ENCODE measurements around the gene PNMA6E. TPM values are rescaled to one million over a fixed set of nuclear protein-coding genes. Genes with fewer than 3 reads are reported as not detected.

The PNMA6E gene
- total and polyA plus RNA-seq, 4 experiments from 2014 or later = not detected

DNA sequence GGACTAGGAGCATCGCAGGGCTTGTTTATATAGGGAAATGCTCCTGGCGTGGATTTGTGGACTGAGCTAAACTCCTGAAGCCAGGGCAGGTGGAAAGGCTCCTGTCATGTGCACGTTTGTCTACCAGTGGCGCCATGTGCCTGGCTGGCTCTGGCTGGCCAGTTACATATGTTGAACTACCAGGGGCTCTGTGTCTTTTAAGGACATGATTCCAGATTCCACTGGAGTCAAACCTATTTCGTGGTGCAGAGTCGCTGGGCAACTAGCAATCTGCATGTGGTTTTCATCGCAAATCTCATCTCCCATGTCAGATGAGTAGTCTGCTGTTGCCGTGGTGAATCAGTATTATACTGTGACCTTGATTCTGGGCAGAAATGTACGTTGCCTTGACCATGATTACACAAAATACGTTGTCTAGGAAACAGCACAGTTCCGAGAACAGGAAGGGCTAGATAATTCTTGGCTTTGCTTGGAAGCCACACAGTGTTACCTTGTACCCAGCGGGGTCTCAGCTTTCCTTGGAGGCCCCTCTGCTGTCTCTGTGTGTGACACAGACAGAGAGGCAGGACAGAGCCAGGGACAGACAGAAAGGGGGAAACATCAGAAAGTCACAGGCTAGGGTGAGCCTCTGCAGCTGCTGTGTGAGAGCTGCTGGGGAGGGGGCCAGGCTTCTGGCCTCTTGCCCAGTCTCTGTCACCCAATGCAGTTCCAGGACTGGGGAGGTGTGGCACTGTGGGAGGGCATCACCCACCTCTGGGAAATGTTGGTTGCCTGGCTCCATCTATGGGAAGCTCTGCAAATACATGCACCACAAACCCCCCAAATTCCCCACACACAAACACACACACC, 19.2 kb downstream of the PNMA6E start:
- intact Hi-C loops (cut with micrococcal nuclease) = no loop called here
- Histone ChIP-seq H3K27me3 (ENCODE audit: insufficient read depth, low read length) (no peaks in the 10 kb centered on the region), H3K4me3 (ENCODE audit: low read length in 2 of 2) (no peak overlapping the region), H3K9me3 (ENCODE audit: control insufficient read depth in 1 of 2, low read length in 2 of 2) (no peaks in the 10 kb centered on the region), H3K27ac (ENCODE audit: low read depth, low read length) (no peak overlapping the region), H3K36me3 (ENCODE audit: insufficient read depth, low read length) (no peaks in the 10 kb centered on the region), H3K4me1 (ENCODE audit: insufficient read depth, low read length) (no peaks in the 10 kb centered on the region)
- Mint-ChIP-seq H3K27ac (no peak overlapping the region), H3K4me1 (peaks cover 0 to 2% (median 0%) of the 10 kb centered on the region in 4 donors), H3K27me3 (no peaks in the 10 kb centered on the region), H3K36me3 (no peaks in the 10 kb centered on the region), H3K9me3 (no peaks in the 10 kb centered on the region), H3K4me3 (no peak overlapping the region)
- ChIA-PET POLR2A (ENCODE audit: partially characterized antibody) (no interaction called here), CTCF (ENCODE audit: partially characterized antibody) (no interaction called here)
- DNase-seq = peak in 3 of 5 donors; percentile 16 to 28 (median 19)

DNA sequence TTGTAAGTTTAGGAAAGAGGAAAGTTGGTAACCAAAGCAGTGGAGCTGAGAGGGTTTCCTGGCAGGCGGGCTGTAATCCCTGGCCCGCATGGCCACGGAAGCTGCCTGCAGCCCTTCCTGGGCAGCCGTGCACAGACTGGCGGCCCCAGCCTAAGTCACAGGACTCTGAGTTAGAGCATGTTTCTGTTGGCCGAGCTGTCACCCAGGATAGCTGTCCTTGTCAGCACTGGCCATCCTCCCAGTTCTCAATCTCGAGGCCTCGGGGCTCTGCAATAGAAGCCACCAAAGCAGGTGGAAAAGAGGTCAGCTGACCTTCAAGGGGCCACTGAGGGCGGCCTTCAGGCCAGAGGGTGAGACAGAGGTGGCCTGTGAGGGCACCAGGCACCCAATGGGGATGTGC, 20.5 kb downstream of the PNMA6E start:
- Mint-ChIP-seq H3K27me3 (peaks cover 0 to 2% of the 10 kb centered on the region in 2 donors), H3K36me3 (no peaks in the 10 kb centered on the region), H3K27ac (no peak overlapping the region), H3K4me3 (no peak overlapping the region), H3K9me3 (no peaks in the 10 kb centered on the region), H3K4me1 (no peaks in the 10 kb centered on the region)
- Histone ChIP-seq H3K4me3 (ENCODE audit: low read length in 2 of 2) (no peak overlapping the region), H3K27ac (ENCODE audit: low read depth, low read length) (no peak overlapping the region), H3K9me3 (ENCODE audit: control insufficient read depth in 1 of 2, low read length in 2 of 2) (no peaks in the 10 kb centered on the region), H3K36me3 (ENCODE audit: insufficient read depth, low read length) (no peaks in the 10 kb centered on the region), H3K27me3 (ENCODE audit: insufficient read depth, low read length) (no peaks in the 10 kb centered on the region), H3K4me1 (ENCODE audit: insufficient read depth, low read length) (no peaks in the 10 kb centered on the region)
- CTCF ChIA-PET (ENCODE audit: partially characterized antibody) = interaction anchor here (1.3 kb wide), 1 partner anchor 349 kb away, joined by 4 read pairs; no protein-coding TSS in a partner anchor
- POLR2A ChIA-PET (ENCODE audit: partially characterized antibody) = no interaction called here
- no peak for DNase-seq
- intact Hi-C loops (cut with micrococcal nuclease) = no loop called here

- no peaks in the 10 kb centered on the region for H3K36me3 Mint-ChIP-seq
- ChIA-PET CTCF (ENCODE audit: partially characterized antibody) (interaction anchor here (1.3 kb wide), 1 partner anchor 348 kb away, joined by 4 read pairs; no protein-coding TSS in a partner anchor), POLR2A (ENCODE audit: partially characterized antibody) (no interaction called here)
- no peak for DNase-seq
- no peaks in the 10 kb centered on the region for H3K9me3 Mint-ChIP-seq
- Histone ChIP-seq H3K4me3 (ENCODE audit: low read length in 2 of 2) (no peak overlapping the region), H3K27ac (ENCODE audit: low read depth, low read length) (no peak overlapping the region), H3K4me1 (ENCODE audit: insufficient read depth, low read length) (no peaks in the 10 kb centered on the region), H3K36me3 (ENCODE audit: insufficient read depth, low read length) (no peaks in the 10 kb centered on the region), H3K27me3 (ENCODE audit: insufficient read depth, low read length) (no peaks in the 10 kb centered on the region), H3K9me3 (ENCODE audit: control insufficient read depth in 1 of 2, low read length in 2 of 2) (no peaks in the 10 kb centered on the region)
- H3K27me3 Mint-ChIP-seq = peaks cover 0 to 2% of the 10 kb centered on the region in 2 donors
- no peaks in the 10 kb centered on the region for H3K4me1 Mint-ChIP-seq
- intact Hi-C loops (cut with micrococcal nuclease) = no loop called here
- no peak overlapping the region for H3K4me3 Mint-ChIP-seq
- H3K27ac Mint-ChIP-seq = no peak overlapping the region
Measured at GRCh38 chrX:153379971-153380581, 21.1 kb downstream of the PNMA6E start.

- CTCF ChIA-PET (ENCODE audit: partially characterized antibody) = interaction anchor here (1.3 kb wide), 1 partner anchor 348 kb away, joined by 4 read pairs; no protein-coding TSS in a partner anchor
Measured at GRCh38 chrX:153379508-153379907, 21.6 kb downstream of the PNMA6E start.

GRCh38 chrX:153378607-153379006, 22.5 kb downstream of the PNMA6E start:
- intact Hi-C loops (cut with micrococcal nuclease) = no loop called here
- no peaks in the 10 kb centered on the region for H3K36me3 ChIP-seq (ENCODE audit: insufficient read depth, low read length)
- ChIA-PET CTCF (ENCODE audit: partially characterized antibody) (no interaction called here), POLR2A (ENCODE audit: partially characterized antibody) (no interaction called here)
- DNase-seq = no peak
- H3K27me3 ChIP-seq (ENCODE audit: insufficient read depth, low read length) = no peaks in the 10 kb centered on the region
- no peak overlapping the region for H3K27ac Mint-ChIP-seq
- H3K9me3 ChIP-seq (ENCODE audit: control insufficient read depth in 1 of 2, low read length in 2 of 2) = no peaks in the 10 kb centered on the region
- peaks cover 0 to 4% of the 10 kb centered on the region in 2 donors for H3K27me3 Mint-ChIP-seq
- no peaks in the 10 kb centered on the region for H3K4me1 ChIP-seq (ENCODE audit: insufficient read depth, low read length)
- no peak overlapping the region for H3K4me3 ChIP-seq (ENCODE audit: low read length in 2 of 2)
- H3K27ac ChIP-seq (ENCODE audit: low read depth, low read length) = no peak overlapping the region
- H3K4me1 Mint-ChIP-seq = no peaks in the 10 kb centered on the region
- no peaks in the 10 kb centered on the region for H3K9me3 Mint-ChIP-seq
- H3K4me3 Mint-ChIP-seq = no peak overlapping the region
- no peaks in the 10 kb centered on the region for H3K36me3 Mint-ChIP-seq

More at GRCh38 chrX:153379508-153379907, 21.6 kb downstream of the PNMA6E start:
- Histone ChIP-seq H3K4me3 (ENCODE audit: low read length in 2 of 2) (no peak overlapping the region), H3K36me3 (ENCODE audit: insufficient read depth, low read length) (no peaks in the 10 kb centered on the region), H3K27ac (ENCODE audit: low read depth, low read length) (no peak overlapping the region), H3K27me3 (ENCODE audit: insufficient read depth, low read length) (no peaks in the 10 kb centered on the region), H3K4me1 (ENCODE audit: insufficient read depth, low read length) (no peaks in the 10 kb centered on the region), H3K9me3 (ENCODE audit: control insufficient read depth in 1 of 2, low read length in 2 of 2) (no peaks in the 10 kb centered on the region)
- H3K4me3 Mint-ChIP-seq = no peak overlapping the region
- H3K27ac Mint-ChIP-seq = peak overlapping the region in 1 of 7 donors; percentile 57
- intact Hi-C loops (cut with micrococcal nuclease) = no loop called here
- H3K9me3 Mint-ChIP-seq = no peaks in the 10 kb centered on the region
- H3K27me3 Mint-ChIP-seq = peaks cover 0 to 4% of the 10 kb centered on the region in 2 donors
- H3K36me3 Mint-ChIP-seq = no peaks in the 10 kb centered on the region
- POLR2A ChIA-PET (ENCODE audit: partially characterized antibody) = no interaction called here
- no peak for DNase-seq
- H3K4me1 Mint-ChIP-seq = no peaks in the 10 kb centered on the region

DNA sequence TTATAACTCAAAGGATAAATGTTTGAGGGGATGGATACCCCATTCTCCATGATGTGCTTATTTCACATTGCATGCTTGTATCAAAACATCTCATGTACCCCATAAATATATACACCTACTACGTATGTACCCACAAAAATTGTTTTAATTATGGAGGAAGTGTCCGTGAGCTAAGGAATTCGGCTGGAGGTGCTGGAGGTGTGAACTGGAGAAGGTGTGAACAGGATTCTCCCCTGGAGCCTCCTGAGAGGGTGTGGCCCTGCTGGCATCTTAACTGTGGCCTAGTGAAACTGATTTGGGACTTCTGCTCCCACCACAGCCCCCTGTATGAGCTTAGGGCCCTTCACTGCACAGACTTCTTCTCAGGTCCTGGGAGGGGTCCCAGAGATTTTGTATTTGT, 23.4 kb downstream of the PNMA6E start:
- H3K9me3 Mint-ChIP-seq = peaks cover 0 to under 1% (median 0%) of the 10 kb centered on the region in 8 donors
- Histone ChIP-seq H3K27me3 (ENCODE audit: insufficient read depth, low read length) (no peaks in the 10 kb centered on the region), H3K4me1 (ENCODE audit: insufficient read depth, low read length) (no peaks in the 10 kb centered on the region), H3K36me3 (ENCODE audit: insufficient read depth, low read length) (no peaks in the 10 kb centered on the region), H3K27ac (ENCODE audit: low read depth, low read length) (no peak overlapping the region), H3K4me3 (ENCODE audit: low read length in 2 of 2) (no peak overlapping the region), H3K9me3 (ENCODE audit: control insufficient read depth in 1 of 2, low read length in 2 of 2) (no peaks in the 10 kb centered on the region)
- intact Hi-C loops (cut with micrococcal nuclease) = no loop called here
- ChIA-PET POLR2A (ENCODE audit: partially characterized antibody) (no interaction called here), CTCF (ENCODE audit: partially characterized antibody) (no interaction called here)
- H3K27me3 Mint-ChIP-seq = peaks cover 0 to 4% of the 10 kb centered on the region in 2 donors
- H3K4me1 Mint-ChIP-seq = no peaks in the 10 kb centered on the region
- no peak for DNase-seq
- no peak overlapping the region for H3K27ac Mint-ChIP-seq
- H3K4me3 Mint-ChIP-seq = no peak overlapping the region
- no peaks in the 10 kb centered on the region for H3K36me3 Mint-ChIP-seq

DNA sequence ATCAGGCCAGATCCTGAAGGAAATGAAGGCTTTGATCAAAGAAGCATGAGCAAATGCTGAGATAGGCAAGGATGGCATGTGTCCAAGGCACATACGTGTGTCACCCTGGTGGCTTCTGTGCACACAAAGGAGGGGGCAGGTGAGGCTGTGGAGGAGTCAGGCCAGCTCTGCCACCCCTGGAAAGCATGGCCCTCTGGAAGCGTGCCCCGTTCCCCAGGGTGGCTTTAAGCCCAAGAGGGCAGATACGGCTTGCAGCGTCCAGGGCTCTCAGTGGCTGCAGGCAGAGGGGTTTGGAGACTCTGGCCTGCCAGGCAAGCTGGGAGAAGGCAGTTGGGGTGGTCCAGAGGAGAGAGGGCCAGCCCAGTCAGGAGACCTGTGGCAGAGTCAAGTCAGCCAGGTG, 25.6 kb downstream of the PNMA6E start:
- peaks cover 0 to 4% of the 10 kb centered on the region in 2 donors for H3K27me3 Mint-ChIP-seq
- Histone ChIP-seq H3K36me3 (ENCODE audit: insufficient read depth, low read length) (no peaks in the 10 kb centered on the region), H3K9me3 (ENCODE audit: control insufficient read depth in 1 of 2, low read length in 2 of 2) (no peaks in the 10 kb centered on the region), H3K4me1 (ENCODE audit: insufficient read depth, low read length) (no peaks in the 10 kb centered on the region), H3K27me3 (ENCODE audit: insufficient read depth, low read length) (no peaks in the 10 kb centered on the region), H3K4me3 (ENCODE audit: low read length in 2 of 2) (no peak overlapping the region), H3K27ac (ENCODE audit: low read depth, low read length) (no peak overlapping the region)
- peaks cover 0 to 1% (median under 1%) of the 10 kb centered on the region in 4 donors for H3K4me1 Mint-ChIP-seq
- POLR2A ChIA-PET (ENCODE audit: partially characterized antibody) = no interaction called here
- no peak overlapping the region for H3K4me3 Mint-ChIP-seq
- H3K9me3 Mint-ChIP-seq = peaks cover 0 to 1% (median 0%) of the 10 kb centered on the region in 8 donors
- DNase-seq = no peak
- CTCF ChIA-PET (ENCODE audit: partially characterized antibody) = no interaction called here
- intact Hi-C loops (cut with micrococcal nuclease) = no loop called here
- no peaks in the 10 kb centered on the region for H3K36me3 Mint-ChIP-seq
- no peak overlapping the region for H3K27ac Mint-ChIP-seq
